SK-N-SH treated with all-trans-retinoic acid at 6 μM for 48 hours (cell line): ENCODE results near the gene JARID2.

Source experiments
- ATAC-seq: fragments of 200-7000 bp; cut with Tn5 transposase; 3 replicates; pipeline ENCODE4 v1.9.1; 2020; ENCODE audit warnings: mild to moderate bottlenecking, moderate library complexity
- ARNTL ChIP-seq: fragments of 450-650 bp; formaldehyde crosslinking; IDR thresholded peaks from 2 replicates; pipeline ENCODE4 v1.5.0; 2020; ENCODE audit warnings: low read depth, mild to moderate bottlenecking, moderate library complexity, borderline replicate concordance
- BACH2 ChIP-seq: fragments of 250-450 bp; sonication (Bioruptor Pico); IDR thresholded peaks from 2 replicates; pipeline ENCODE4 v1.9.0; 2021; ENCODE audit warnings: mild to moderate bottlenecking, borderline replicate concordance
- CSDC2 ChIP-seq: fragments of 250-450 bp; sonication (Bioruptor Pico); IDR thresholded peaks from 2 replicates; pipeline ENCODE4 v1.5.0; 2020; ENCODE audit warnings: mild to moderate bottlenecking, moderate library complexity
- ESRRG ChIP-seq: fragments of 250-450 bp; sonication (Bioruptor Pico); IDR thresholded peaks from 2 replicates; pipeline ENCODE4 v1.6.1; 2021; ENCODE audit warnings: mild to moderate bottlenecking
- GLIS3 ChIP-seq: fragments of 250-450 bp; sonication (Bioruptor Pico); IDR thresholded peaks from 2 replicates; pipeline ENCODE4 v1.5.0; 2020; ENCODE audit warnings: mild to moderate bottlenecking, moderate library complexity
- ISL1 ChIP-seq: fragments of 250-450 bp; sonication (Bioruptor Pico); IDR thresholded peaks from 2 replicates; pipeline ENCODE4 v2.1.2; 2022; ENCODE audit warnings: mild to moderate bottlenecking, moderate library complexity
- PATZ1 ChIP-seq: fragments of 250-450 bp; sonication (Bioruptor Pico); IDR thresholded peaks from 2 replicates; pipeline ENCODE4 v1.8.0; 2020; ENCODE audit warnings: mild to moderate bottlenecking, moderate library complexity, borderline replicate concordance
- POU6F1 ChIP-seq: fragments of 250-450 bp; sonication (Bioruptor Pico); IDR thresholded peaks from 2 replicates; pipeline ENCODE4 v1.8.0; 2021; ENCODE audit warnings: low read depth, mild to moderate bottlenecking, moderate library complexity, borderline replicate concordance
- RARB ChIP-seq: fragments of 250-450 bp; sonication (Bioruptor Pico); IDR thresholded peaks from 2 replicates; pipeline ENCODE4 v1.8.0; 2021; ENCODE audit warnings: mild to moderate bottlenecking, moderate library complexity
- SNAI2 ChIP-seq: fragments of 250-450 bp; sonication (Bioruptor Pico); IDR thresholded peaks from 2 replicates; pipeline ENCODE4 v1.5.0; 2020; ENCODE audit warnings: mild to moderate bottlenecking, moderate library complexity
- TCF4 ChIP-seq: fragments of 250-450 bp; sonication (Bioruptor Pico); IDR thresholded peaks from 2 replicates; pipeline ENCODE4 v1.8.0; 2021; ENCODE audit warnings: mild to moderate bottlenecking, moderate library complexity, borderline replicate concordance
- TSHZ2 ChIP-seq: fragments of 250-450 bp; sonication (Bioruptor Pico); IDR thresholded peaks from 2 replicates; pipeline ENCODE4 v1.5.0; 2020; ENCODE audit warnings: mild to moderate bottlenecking, moderate library complexity
- ZFP3 ChIP-seq: fragments of 250-450 bp; sonication (Bioruptor Pico); IDR thresholded peaks from 2 replicates; pipeline ENCODE4 v1.5.0; 2020; ENCODE audit warnings: mild to moderate bottlenecking, moderate library complexity
- ZFP30 ChIP-seq: fragments of 450-650 bp; formaldehyde crosslinking; IDR thresholded peaks from 2 replicates; pipeline ENCODE4 v1.5.0; 2022; ENCODE audit warnings: mild to moderate bottlenecking, moderate library complexity
- ZNF70 ChIP-seq: fragments of 450-650 bp; formaldehyde crosslinking; IDR thresholded peaks from 2 replicates; pipeline ENCODE4 v1.5.0; 2020; ENCODE audit warnings: mild to moderate bottlenecking, moderate library complexity
- ZNF8 ChIP-seq: fragments of 450-650 bp; formaldehyde crosslinking; IDR thresholded peaks from 2 replicates; pipeline ENCODE4 v1.5.0; 2020; ENCODE audit warnings: mild to moderate bottlenecking, moderate library complexity
- TF ChIP-seq, protein P1 (sequence below): fragments of 250-450 bp; sonication (Bioruptor Pico); IDR thresholded peaks from 2 replicates; pipeline ENCODE4 v1.5.1; 2020; ENCODE audit warnings: low read depth, mild to moderate bottlenecking, moderate library complexity

The JARID2 gene

GRCh38 chr6:15453622-15454021 is 207.8 kb downstream of the JARID2 start:
- ATAC-seq = no peak
- TF ChIP-seq ZNF8 (CRISPR knock-in tag) (no peak), CSDC2 (CRISPR knock-in tag) (no peak), POU6F1 (CRISPR knock-in tag) (no peak), SNAI2 (no peak), ARNTL (CRISPR knock-in tag) (no peak), TCF4 (CRISPR knock-in tag) (no peak)

DNA sequence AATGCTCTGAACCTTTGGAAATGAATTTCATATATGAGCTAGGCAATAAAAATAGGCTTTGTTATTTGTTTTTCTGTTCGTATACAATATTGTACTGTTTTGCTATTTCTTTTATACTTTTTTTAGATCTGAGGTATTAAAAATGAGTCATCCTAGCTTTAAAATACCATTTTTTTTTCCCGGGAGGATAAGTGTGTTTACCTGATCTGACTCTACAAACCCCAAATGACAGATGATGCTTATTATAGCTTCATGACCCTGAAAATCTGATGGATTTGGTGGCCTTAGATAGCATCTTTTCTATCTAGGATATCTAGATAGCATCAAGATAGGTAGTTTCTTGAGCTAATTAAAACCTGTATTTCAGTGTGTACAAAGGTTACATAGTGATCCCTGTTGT is 210.6 kb downstream of the JARID2 start:
- ATAC-seq = no peak
- TF ChIP-seq TSHZ2 (CRISPR knock-in tag) = no peak

GRCh38 chr6:15457121-15457650 is 211.3 kb downstream of the JARID2 start:
- TF ChIP-seq, protein P1, sequence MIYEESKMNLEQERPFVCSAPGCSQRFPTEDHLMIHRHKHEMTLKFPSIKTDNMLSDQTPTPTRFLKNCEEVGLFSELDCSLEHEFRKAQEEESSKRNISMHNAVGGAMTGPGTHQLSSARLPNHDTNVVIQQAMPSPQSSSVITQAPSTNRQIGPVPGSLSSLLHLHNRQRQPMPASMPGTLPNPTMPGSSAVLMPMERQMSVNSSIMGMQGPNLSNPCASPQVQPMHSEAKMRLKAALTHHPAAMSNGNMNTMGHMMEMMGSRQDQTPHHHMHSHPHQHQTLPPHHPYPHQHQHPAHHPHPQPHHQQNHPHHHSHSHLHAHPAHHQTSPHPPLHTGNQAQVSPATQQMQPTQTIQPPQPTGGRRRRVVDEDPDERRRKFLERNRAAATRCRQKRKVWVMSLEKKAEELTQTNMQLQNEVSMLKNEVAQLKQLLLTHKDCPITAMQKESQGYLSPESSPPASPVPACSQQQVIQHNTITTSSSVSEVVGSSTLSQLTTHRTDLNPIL (CRISPR knock-in tag) = no peak
- TF ChIP-seq BACH2 (CRISPR knock-in tag) (no peak), ZFP3 (CRISPR knock-in tag) (no peak), ARNTL (CRISPR knock-in tag) (no peak), SNAI2 (no peak), RARB (CRISPR knock-in tag) (no peak), ESRRG (CRISPR knock-in tag) (no peak), GLIS3 (CRISPR knock-in tag) (no peak), ZNF70 (CRISPR knock-in tag) (no peak), ISL1 (CRISPR knock-in tag) (no peak), ZFP30 (no peak), PATZ1 (CRISPR knock-in tag) (no peak)
- no peak for ATAC-seq

DNA sequence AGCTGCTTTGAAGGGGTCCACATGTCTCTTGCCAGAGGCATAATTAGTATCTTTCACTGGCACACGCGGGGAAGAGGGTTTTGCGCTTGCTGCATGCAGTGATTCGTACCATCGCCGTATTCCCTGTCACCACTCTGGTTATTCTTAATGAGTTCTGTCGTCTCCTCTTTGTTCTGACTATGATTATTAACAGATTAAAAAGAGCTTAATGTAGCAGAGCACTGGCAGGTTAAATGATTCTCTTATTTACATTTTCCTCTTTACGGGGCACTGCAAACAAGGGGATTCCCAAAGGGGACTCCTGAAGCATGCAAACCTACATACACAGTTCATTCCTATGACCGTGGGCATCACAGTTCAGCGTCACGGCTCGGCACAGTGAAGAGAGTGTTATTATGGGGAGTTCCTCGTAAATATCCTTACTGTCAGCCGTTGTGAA is 212.2 kb downstream of the JARID2 start:
- no peak for TF ChIP-seq BACH2 (CRISPR knock-in tag)
- no peak for TF ChIP-seq TSHZ2 (CRISPR knock-in tag)
- no peak for TF ChIP-seq ESRRG (CRISPR knock-in tag)
- TF ChIP-seq PATZ1 (CRISPR knock-in tag) = no peak
- TF ChIP-seq CSDC2 (CRISPR knock-in tag) = no peak
- TF ChIP-seq, all 23 proteins: peak for 0
- no peak for ATAC-seq
